ENCODE measurements around the gene SLC12A8. TPM values are rescaled to one million over a fixed set of nuclear protein-coding genes. Genes with fewer than 3 reads are reported as not detected.

Gene SLC12A8
- total and polyA plus RNA-seq, 10 donors: 0.32 to 2.8 (median 1.3) TPM

- Histone ChIP-seq H3K27me3 (replicated peaks in 1 of 7) (no peaks in the 10 kb centered on the region), H3K36me3 (peaks cover 0 to 15% (median 2%) of the 10 kb centered on the region in 6 donors), H3K4me1 (peaks cover 23 to 100% (median 68%) of the 10 kb centered on the region in 6 donors), H3K9me3 (no peaks in the 10 kb centered on the region), H3K4me3 (no peak overlapping the region), H3K27ac (peak overlapping the region; percentile 38 to 91 (median 83))
- TF ChIP-seq POLR2A (IDR thresholded peaks at IDR 0.05) (no peak), POLR2AphosphoS5 (IDR thresholded peaks at IDR 0.05) (peak in 2 of 3 donors; percentile 46 to 48)
- 66 to 76% (median 70%) methylated on average over 20 of the region's 20 CpGs for WGBS, 5 donors
- intact Hi-C loops (cut with DNase I; ENCODE audit: low total_unique reads): no loop called here
- no peak for DNase-seq
These were observed 168.9 kb downstream of the SLC12A8 start for GRCh38 chr3:125043599-125044151.

GRCh38 chr3:125042725-125043406, 169.7 kb downstream of the SLC12A8 start:
- H3K4me3 ChIP-seq: peak overlapping the region in 1 of 8 donors; percentile 25
- intact Hi-C loops (cut with DNase I; ENCODE audit: low total_unique reads): no loop called here
- no peak for DNase-seq
- H3K27me3 ChIP-seq (replicated peaks in 1 of 7): no peaks in the 10 kb centered on the region
- TF ChIP-seq POLR2AphosphoS5 (IDR thresholded peaks at IDR 0.05) (peak; percentile 21 to 67 (median 35)), POLR2A (IDR thresholded peaks at IDR 0.05) (no peak)
- H3K4me1 ChIP-seq: peaks cover 25 to 100% (median 72%) of the 10 kb centered on the region in 6 donors
- 55 to 75% (median 61%) methylated on average over 17 of the region's 17 CpGs for WGBS, 5 donors
- H3K27ac ChIP-seq: peak overlapping the region; percentile 38 to 91 (median 83)
- no peaks in the 10 kb centered on the region for H3K9me3 ChIP-seq
- H3K36me3 ChIP-seq: peaks cover 0 to 15% (median 0%) of the 10 kb centered on the region in 6 donors

DNA sequence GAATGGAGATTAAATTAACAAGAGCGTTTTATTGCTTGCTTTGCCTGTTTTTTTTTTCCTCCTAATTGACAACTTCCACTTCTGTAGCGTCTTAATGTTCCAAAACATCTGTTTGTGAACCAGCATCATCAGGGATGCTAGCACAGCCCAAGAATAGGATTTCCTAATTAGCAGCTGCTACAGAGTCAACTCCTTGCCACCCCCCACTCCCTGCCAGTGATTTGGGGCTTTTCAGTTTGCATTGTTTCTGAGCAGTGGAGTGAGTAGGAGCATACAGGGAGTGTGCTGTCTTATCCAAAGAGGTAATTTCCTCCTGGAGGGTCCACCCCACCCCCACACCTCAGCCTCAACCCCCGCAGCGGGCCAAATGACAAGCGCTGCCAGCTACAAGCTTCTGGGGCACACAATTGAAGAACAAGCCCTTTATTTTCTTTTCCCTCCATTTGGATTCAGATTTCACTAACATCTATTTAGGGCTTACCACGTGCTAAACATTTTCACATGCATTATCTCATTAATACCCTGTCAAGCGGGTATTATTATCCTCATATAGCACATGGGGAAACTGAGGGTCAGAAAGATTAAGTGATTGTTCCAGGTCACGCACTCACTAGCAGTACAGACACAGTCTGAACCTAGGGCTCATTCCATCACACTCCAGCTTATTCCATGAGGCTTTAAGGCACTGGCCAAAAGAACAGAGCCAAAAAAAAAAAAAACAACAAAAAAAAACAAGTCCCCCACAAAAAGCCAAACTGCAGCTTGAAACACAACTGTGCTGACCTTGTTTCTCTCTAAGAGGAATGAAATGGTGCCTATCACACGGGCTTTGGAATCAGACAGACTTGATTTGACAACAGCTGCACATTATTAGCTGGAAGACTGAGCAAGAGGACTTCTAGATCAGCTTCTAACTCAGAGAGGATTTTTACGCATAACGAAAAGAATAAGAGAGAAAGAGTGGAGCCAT, 173.1 kb downstream of the SLC12A8 start:
- intact Hi-C loops (cut with DNase I; ENCODE audit: low total_unique reads): no loop called here
- TF ChIP-seq POLR2AphosphoS5 (IDR thresholded peaks at IDR 0.05) (no peak), POLR2A (IDR thresholded peaks at IDR 0.05) (no peak), CTCF (IDR thresholded peaks at IDR 0.05 in 8 of 11, conservative IDR thresholded peaks at IDR 0.05 in 3 of 11) (no peak)
- WGBS, 5 donors: 61 to 77% (median 71%) methylated on average over 11 of the region's 11 CpGs
- Histone ChIP-seq H3K27ac (peak overlapping the region; percentile 31 to 91 (median 72)), H3K4me3 (no peak overlapping the region), H3K9me3 (peaks cover 0 to 20% (median 12%) of the 10 kb centered on the region in 8 donors), H3K4me1 (peaks cover 13 to 77% (median 59%) of the 10 kb centered on the region in 6 donors), H3K36me3 (peaks cover 0 to 15% (median 0%) of the 10 kb centered on the region in 6 donors), H3K27me3 (replicated peaks in 1 of 7) (no peaks in the 10 kb centered on the region)
- no peak for DNase-seq

DNA sequence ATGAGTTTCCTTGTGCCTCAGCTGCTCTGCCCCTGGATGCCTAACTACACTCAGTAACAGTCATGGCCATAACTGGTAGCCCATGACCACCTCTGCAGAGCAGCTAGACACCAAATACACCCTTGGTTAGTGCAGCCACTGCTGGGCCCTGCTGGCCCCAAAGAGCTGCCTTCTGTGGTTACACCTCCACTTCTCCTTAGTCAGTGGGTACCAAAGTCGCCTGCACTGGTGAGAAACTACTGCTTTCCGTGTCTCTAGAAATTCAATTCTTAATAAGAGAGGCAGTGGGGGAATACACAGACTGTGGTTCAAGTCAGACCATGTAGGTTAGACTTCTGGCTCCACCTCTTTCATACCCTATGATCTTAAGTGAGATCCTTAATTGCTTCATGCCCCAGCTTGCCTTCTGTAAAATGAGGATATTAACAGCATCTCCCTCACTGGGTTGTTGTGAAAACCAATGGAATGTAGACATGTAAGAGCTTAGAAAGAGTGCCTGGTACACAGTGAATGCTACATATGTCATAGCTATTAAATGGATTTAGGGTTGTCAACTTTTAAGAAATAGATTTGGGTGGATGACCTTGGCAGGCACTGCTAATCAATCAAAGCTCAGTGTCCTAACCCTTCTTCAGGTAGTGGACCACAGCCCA, 174.9 kb downstream of the SLC12A8 start:
- DNase-seq: no peak
- H3K4me3 ChIP-seq: no peak overlapping the region
- H3K36me3 ChIP-seq: peaks cover 0 to 4% (median 0%) of the 10 kb centered on the region in 6 donors
- peaks cover 0 to 25% (median 14%) of the 10 kb centered on the region in 8 donors for H3K9me3 ChIP-seq
- intact Hi-C loops (cut with DNase I; ENCODE audit: low total_unique reads): no loop called here
- H3K27ac ChIP-seq: peak overlapping the region in 1 of 8 donors; percentile 66
- no peaks in the 10 kb centered on the region for H3K27me3 ChIP-seq (replicated peaks in 1 of 7)
- WGBS, 5 donors: 72 to 91% (median 84%) methylated on average over 2 of the region's 2 CpGs
- peaks cover 7 to 72% (median 48%) of the 10 kb centered on the region in 6 donors for H3K4me1 ChIP-seq
- TF ChIP-seq CTCF (IDR thresholded peaks at IDR 0.05 in 8 of 11, conservative IDR thresholded peaks at IDR 0.05 in 3 of 11): no peak
- TF ChIP-seq POLR2A (IDR thresholded peaks at IDR 0.05): no peak
- TF ChIP-seq POLR2AphosphoS5 (IDR thresholded peaks at IDR 0.05): no peak
